OCI-LY7 (cell line): ENCODE results near the gene NINJ2. TPM values are rescaled to one million over a fixed set of nuclear protein-coding genes. Genes with fewer than 3 reads are reported as not detected.

Source experiments
- BruUV-seq: library from RNA; stranded (reverse); fragments of 400-500 nt; replicated peaks from 2 replicates; lab custom pipeline; 2021; lab: Mats Ljungman, UMichigan
- CTCF ChIA-PET: fragments of 300-600 bp; sonication (Branson Sonifier 250); formaldehyde crosslinking; loops from one replicate; lab custom pipeline; 2022; ENCODE audit warnings: antibody characterized with exemption; ENCODE audit not compliant: unreplicated experiment; lab: Charles Lee
- POLR2A ChIA-PET: fragments of 300-600 bp; sonication (Branson Sonifier 250); formaldehyde crosslinking; loops from one replicate; lab custom pipeline; 2022; ENCODE audit warnings: antibody characterized with exemption; lab: Charles Lee
- DNase-seq: peaks from one replicate; pipeline ENCODE4 v3.0.0-alpha.2; 2015; ENCODE audit warnings: low spot score
- H2AFZ ChIP-seq: fragments of 200-600 bp; sonication (generic), shearing (Covaris generic); 2 replicates; pipeline ENCODE4 v1.6.1; 2014; ENCODE audit warnings: mild to moderate bottlenecking, antibody characterized with exemption, low read length, moderate library complexity
- H3K27ac ChIP-seq: fragments of 200-600 bp; sonication (generic); 2 replicates; pipeline ENCODE4 v1.5.1; 2014; ENCODE audit warnings: mixed run types, low read depth, mild to moderate bottlenecking, moderate library complexity, low read length, inconsistent platforms; ENCODE audit not compliant: poor library complexity, severe bottlenecking
- H3K36me3 ChIP-seq: fragments of 200-600 bp; sonication (generic); 2 replicates; pipeline ENCODE4 v1.6.1; 2014; ENCODE audit warnings: mild to moderate bottlenecking, antibody characterized with exemption, low read length, moderate library complexity, mixed read lengths; ENCODE audit not compliant: insufficient read depth
- H3K4me1 ChIP-seq: fragments of 200-600 bp; sonication (generic); 2 replicates; pipeline ENCODE4 v1.5.1; 2014; ENCODE audit warnings: mild to moderate bottlenecking, low read length; ENCODE audit not compliant: insufficient read depth, poor library complexity, severe bottlenecking
- H3K4me2 ChIP-seq: fragments of 200-600 bp; sonication (generic); 2 replicates; pipeline ENCODE4 v1.6.1; 2014; ENCODE audit warnings: mild to moderate bottlenecking, low read length
- H3K4me3 ChIP-seq: fragments of 200-600 bp; sonication (generic); 2 replicates; pipeline ENCODE4 v1.5.1; 2014; ENCODE audit warnings: mild to moderate bottlenecking, low read depth, low read length; ENCODE audit not compliant: poor library complexity, severe bottlenecking
- H3K79me2 ChIP-seq: fragments of 200-600 bp; sonication (generic); 2 replicates; pipeline ENCODE4 v1.6.1; 2016; ENCODE audit warnings: low read depth, mild to moderate bottlenecking, low read length, moderate library complexity, mixed read lengths; ENCODE audit not compliant: insufficient read depth
- H3K9me2 ChIP-seq: fragments of 200-600 bp; sonication (generic); 2 replicates; pipeline ENCODE4 v1.6.1; 2016; ENCODE audit warnings: mild to moderate bottlenecking, low read length, mixed read lengths; ENCODE audit not compliant: insufficient read depth
- H3K9me3 ChIP-seq: fragments of 200-600 bp; sonication (generic); 2 replicates; pipeline ENCODE4 v1.6.1; 2014; ENCODE audit warnings: mild to moderate bottlenecking, mixed run types, low read length, mixed read lengths
- H4K20me1 ChIP-seq: fragments of 200-600 bp; sonication (generic); 2 replicates; pipeline ENCODE4 v1.6.1; 2014; ENCODE audit warnings: mild to moderate bottlenecking, antibody characterized with exemption, low read length, moderate library complexity, mixed read lengths; ENCODE audit not compliant: insufficient read depth
- EZH2phosphoT487 ChIP-seq: fragments of 200-600 bp; sonication (generic); IDR thresholded peaks from 2 replicates; pipeline ENCODE4 v1.6.1; 2018; ENCODE audit warnings: low read depth, borderline replicate concordance, mild to moderate bottlenecking, mixed run types, antibody characterized with exemption, low read length, moderate library complexity, mixed read lengths
- intact Hi-C: fragments of 100-400 bp; cut with micrococcal nuclease; formaldehyde crosslinking; loops from one replicate; pipeline ENCODE4 v1.10.0; 2022; ENCODE audit not compliant: unreplicated experiment
- total RNA-seq, 2 experiments: library from RNA; depleted of rRNA in 1 of 2; stranded (reverse); fragments of >200 nt in 1 of 2; shearing (Covaris generic) in 1 of 2; gene quantifications; 2 replicates each; pipeline ENCODE4 v1.2.3, GENCODE V29; 2014 to 2022
- TF ChIP-seq, protein P1 (sequence below): fragments of 200-600 bp; sonication (generic); conservative IDR thresholded peaks from 2 replicates; pipeline ENCODE4 v1.5.1; 2014; ENCODE audit warnings: mild to moderate bottlenecking, antibody characterized with exemption, low read length, moderate library complexity, mixed read lengths

The NINJ2 gene
- total RNA-seq, 2 experiments from 2014 or later: 0.79 to 4.4 TPM

DNA sequence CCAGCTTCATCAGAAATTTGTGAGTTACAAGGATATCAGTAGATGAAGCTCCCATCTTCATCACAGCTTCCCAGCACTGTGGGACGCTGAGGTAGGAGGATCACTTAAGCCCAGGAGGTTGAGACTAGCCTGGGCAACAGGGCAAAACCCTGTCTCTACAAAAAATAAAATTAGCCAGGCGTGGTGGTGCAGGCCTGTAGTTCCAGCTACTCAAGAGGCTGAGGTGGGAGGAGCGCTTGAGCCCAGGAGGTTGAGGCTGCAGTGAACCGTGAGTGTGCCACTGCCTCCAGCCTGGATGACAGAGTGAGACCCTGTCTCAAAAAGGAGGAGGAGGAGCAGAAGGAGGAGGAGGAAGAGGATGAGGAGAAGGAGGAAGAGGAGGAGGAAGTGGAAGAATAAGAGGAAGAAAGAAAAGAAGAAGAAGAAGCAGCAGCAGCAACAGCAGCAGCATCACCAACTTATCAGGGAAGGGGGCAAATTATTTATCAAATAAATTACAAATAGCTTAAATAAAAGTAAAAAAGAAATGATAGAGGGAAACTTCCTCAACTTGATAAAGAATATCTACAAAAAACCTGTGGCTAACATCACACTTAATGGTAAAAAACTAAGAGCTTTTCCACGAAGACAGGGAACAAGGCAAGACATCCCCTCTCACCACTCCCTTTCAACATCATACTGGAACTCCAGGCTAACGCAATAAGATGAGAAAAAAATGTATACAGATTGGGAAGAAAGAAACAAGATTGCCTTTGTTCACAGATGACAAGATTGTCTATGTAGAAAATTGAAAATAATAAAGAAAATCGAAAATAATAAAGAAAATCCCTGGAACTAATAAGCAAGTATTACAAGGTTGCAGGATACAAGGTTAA is 69.6 kb downstream of the NINJ2 start:
- no peaks in the 10 kb centered on the region for H3K9me3 ChIP-seq
- no TSS peak for BruUV-seq
- H2AFZ ChIP-seq: no peak overlapping the region
- H3K79me2 ChIP-seq: no peaks in the 10 kb centered on the region
- H3K9me2 ChIP-seq: no peaks in the 10 kb centered on the region
- DNase-seq: no peak
- H3K4me2 ChIP-seq: no peak overlapping the region
- H3K4me3 ChIP-seq: no peak overlapping the region
- H3K4me1 ChIP-seq: no peaks in the 10 kb centered on the region
- no peaks in the 10 kb centered on the region for H4K20me1 ChIP-seq
- CTCF ChIA-PET: no interaction called here
- H3K36me3 ChIP-seq: no peaks in the 10 kb centered on the region
- POLR2A ChIA-PET: interaction anchor here (0.7 to 1.2 kb wide), 2 partner anchors 16 to 194 kb away, joined by 3 to 5 read pairs; no protein-coding TSS in a partner anchor
- no peak overlapping the region for H3K27ac ChIP-seq
- TF ChIP-seq, protein P1, sequence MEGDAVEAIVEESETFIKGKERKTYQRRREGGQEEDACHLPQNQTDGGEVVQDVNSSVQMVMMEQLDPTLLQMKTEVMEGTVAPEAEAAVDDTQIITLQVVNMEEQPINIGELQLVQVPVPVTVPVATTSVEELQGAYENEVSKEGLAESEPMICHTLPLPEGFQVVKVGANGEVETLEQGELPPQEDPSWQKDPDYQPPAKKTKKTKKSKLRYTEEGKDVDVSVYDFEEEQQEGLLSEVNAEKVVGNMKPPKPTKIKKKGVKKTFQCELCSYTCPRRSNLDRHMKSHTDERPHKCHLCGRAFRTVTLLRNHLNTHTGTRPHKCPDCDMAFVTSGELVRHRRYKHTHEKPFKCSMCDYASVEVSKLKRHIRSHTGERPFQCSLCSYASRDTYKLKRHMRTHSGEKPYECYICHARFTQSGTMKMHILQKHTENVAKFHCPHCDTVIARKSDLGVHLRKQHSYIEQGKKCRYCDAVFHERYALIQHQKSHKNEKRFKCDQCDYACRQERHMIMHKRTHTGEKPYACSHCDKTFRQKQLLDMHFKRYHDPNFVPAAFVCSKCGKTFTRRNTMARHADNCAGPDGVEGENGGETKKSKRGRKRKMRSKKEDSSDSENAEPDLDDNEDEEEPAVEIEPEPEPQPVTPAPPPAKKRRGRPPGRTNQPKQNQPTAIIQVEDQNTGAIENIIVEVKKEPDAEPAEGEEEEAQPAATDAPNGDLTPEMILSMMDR: no peak
- no peak for TF ChIP-seq EZH2phosphoT487
- intact Hi-C loops: no loop called here

GRCh38 chr12:592024-592505 is 71.2 kb downstream of the NINJ2 start:
- H3K27ac ChIP-seq: no peak overlapping the region
- DNase-seq: no peak
- H3K4me2 ChIP-seq: no peak overlapping the region
- ChIA-PET CTCF (no interaction called here), POLR2A (interaction anchor here (0.5 to 1.3 kb wide), 2 partner anchors 13 to 490 kb away, joined by 3 read pairs; no protein-coding TSS in a partner anchor)
- no peaks in the 10 kb centered on the region for H3K4me1 ChIP-seq
- H3K9me2 ChIP-seq: no peaks in the 10 kb centered on the region
- no peaks in the 10 kb centered on the region for H3K79me2 ChIP-seq
- intact Hi-C loops: no loop called here
- H3K4me3 ChIP-seq: no peak overlapping the region
- H2AFZ ChIP-seq: no peak overlapping the region
- no peaks in the 10 kb centered on the region for H3K9me3 ChIP-seq
- no peaks in the 10 kb centered on the region for H3K36me3 ChIP-seq
- TF ChIP-seq EZH2phosphoT487: no peak
- TF ChIP-seq, protein P1: no peak
- H4K20me1 ChIP-seq: no peaks in the 10 kb centered on the region
- no TSS peak for BruUV-seq
